ENCODE data around the gene NIFK.
"Not testable (repeated sequence)": the region's sequence is repeated elsewhere in the genome, so short reads cannot be mapped to it uniquely, and the experiment has no call there.

The NIFK gene

GRCh38 chr2:121690572-121690971 lies 46.1 kb downstream of the NIFK start:
- DNase-seq: not testable (repeated sequence)

- DNase-seq: no peak
These were observed 46.6 kb downstream of the NIFK start for GRCh38 chr2:121690095-121690494.

GRCh38 chr2:121689356-121689755 lies 47.3 kb downstream of the NIFK start:
- no peak for DNase-seq

- no peak for DNase-seq
These were observed 47.9 kb downstream of the NIFK start for GRCh38 chr2:121688820-121689219.

- DNase-seq: no peak
These were observed 49.8 kb downstream of the NIFK start for GRCh38 chr2:121686902-121687301.

- DNase-seq: no peak
These were observed 50.5 kb downstream of the NIFK start for GRCh38 chr2:121686218-121686617.

GRCh38 chr2:121682396-121683298 lies 54.0 kb downstream of the NIFK start:
- DNase-seq: no peak

GRCh38 chr2:121677855-121678254 lies 58.8 kb downstream of the NIFK start:
- DNase-seq: no peak

Measured in T1000 (cell line).